CD4-positive, alpha-beta T cell (primary cell): ENCODE measurements around the gene HBB. TPM values are rescaled to one million over a fixed set of nuclear protein-coding genes. Genes with fewer than 3 reads are reported as not detected.

ENCODE experiments used
- ATAC-seq: fragments of 200-7000 bp; cut with Tn5 transposase; one replicate; pipeline ENCODE4 v1.10.0; 2022; ENCODE audit warnings: mild to moderate bottlenecking; ENCODE audit not compliant: poor library complexity
- CTCF ChIA-PET: fragments of 350-600 bp; sonication (Branson Sonifier 250); formaldehyde crosslinking; loops from one replicate; lab custom pipeline; 2021; ENCODE audit warnings: antibody characterized with exemption, inconsistent platforms; lab: Charles Lee
- POLR2A ChIA-PET: fragments of 350-600 bp; sonication (Branson Sonifier 250); formaldehyde crosslinking; loops from one replicate; lab custom pipeline; 2021; ENCODE audit warnings: antibody characterized with exemption, inconsistent platforms; lab: Charles Lee
- DNase-seq, 14 experiments: peaks; one replicate each; pipeline ENCODE4 v3.0.0-alpha.2; 2013 to 2020; ENCODE audit warnings: mixed read lengths in 2 of 14
- H3K27ac ChIP-seq, 2 donors: one replicate each; pipeline versions ENCODE4 v1.5.1 to v1.7.0; 2013; ENCODE audit warnings: low read length in 2 of 2, low read depth in 1 of 2, mild to moderate bottlenecking in 1 of 2
- H3K27me3 ChIP-seq, 2 experiments: 1 replicate in 1 of 2; 2 replicates in 1 of 2; pipeline versions ENCODE4 v1.6.1 to v1.7.0; 2013; ENCODE audit warnings: low read length in 2 of 2, control low read depth in 1 of 2, mild to moderate bottlenecking in 1 of 2, moderate library complexity in 1 of 2; ENCODE audit not compliant: insufficient read depth in 2 of 2, control insufficient read depth in 1 of 2
- H3K36me3 ChIP-seq: one replicate; pipeline ENCODE4 v1.6.1; 2013; ENCODE audit warnings: low read length, control low read depth; ENCODE audit not compliant: insufficient read depth
- H3K4me1 ChIP-seq: one replicate; pipeline ENCODE4 v1.6.1; 2013; ENCODE audit warnings: low read length, control low read depth; ENCODE audit not compliant: insufficient read depth
- H3K4me3 ChIP-seq: one replicate; pipeline ENCODE4 v1.5.1; 2013; ENCODE audit warnings: mild to moderate bottlenecking, low read length, moderate library complexity
- H3K9me3 ChIP-seq, 2 experiments: 1 replicate in 1 of 2; 2 replicates in 1 of 2; pipeline versions ENCODE4 v1.6.1 to v1.7.0; 2013; ENCODE audit warnings: low read length in 2 of 2, mild to moderate bottlenecking in 2 of 2, control low read depth in 1 of 2, moderate library complexity in 1 of 2; ENCODE audit not compliant: control insufficient read depth in 1 of 2, insufficient read depth in 1 of 2
- H3K27ac Mint-ChIP-seq: one replicate; pipeline ENCODE4 v1.8.0; 2020; ENCODE audit warnings: mixed read lengths
- H3K27me3 Mint-ChIP-seq: one replicate; pipeline ENCODE4 v1.8.0; 2021; ENCODE audit warnings: mixed read lengths
- H3K36me3 Mint-ChIP-seq: one replicate; pipeline ENCODE4 v1.8.0; 2021; ENCODE audit warnings: low read depth, mixed read lengths
- H3K4me1 Mint-ChIP-seq: one replicate; pipeline ENCODE4 v1.8.0; 2021; ENCODE audit warnings: low read depth, mixed read lengths
- H3K4me3 Mint-ChIP-seq: one replicate; pipeline ENCODE4 v1.8.0; 2020; ENCODE audit warnings: mild to moderate bottlenecking, mixed read lengths
- H3K9me3 Mint-ChIP-seq: one replicate; pipeline ENCODE4 v1.8.0; 2020; ENCODE audit warnings: mixed read lengths
- intact Hi-C, 2 experiments: fragments of 100-400 bp; cut with DNase I in 1 of 2; cut with micrococcal nuclease in 1 of 2; formaldehyde crosslinking; loops; one replicate each; pipeline versions ENCODE4 v1.15.1 to v1.9.0; 2023 to 2025; cut with DNase I, micrococcal nuclease
- total RNA-seq, 174 experiments: library from RNA in 2 of 174; stranded (reverse) in 2 of 174; gene quantifications; one replicate each; pipeline ENCODE4 v1.2.3 and lab custom pipeline; 2021 to 2026
- TF ChIP-seq, protein P1 (sequence below): fragments of 200-600 bp; IDR thresholded peaks from one replicate; pipeline ENCODE4 v1.8.0; 2022; ENCODE audit warnings: antibody characterized with exemption, mild to moderate bottlenecking

The HBB gene
- total RNA-seq, 2 experiments from 2014 or later: 0.45 TPM; not detected in 1

DNA sequence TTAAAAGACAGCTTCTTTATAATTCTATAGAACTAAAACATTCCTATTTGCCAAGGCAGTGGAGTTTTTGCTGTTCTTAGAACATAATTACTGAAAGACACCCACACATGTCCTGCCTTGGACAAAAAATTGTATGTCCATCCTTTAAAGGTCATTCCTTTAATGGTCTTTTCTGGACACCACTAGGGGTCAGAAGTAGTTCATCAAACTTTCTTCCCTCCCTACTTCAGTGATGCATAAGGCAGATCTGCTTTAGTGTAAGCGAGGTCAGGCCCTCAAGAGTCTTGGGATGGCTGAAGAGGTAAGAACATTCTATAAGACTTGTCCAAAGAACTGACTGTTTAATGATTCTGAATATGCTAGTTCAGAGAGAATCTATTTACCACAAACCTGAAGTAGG is 22.1 kb downstream of the HBB start:
- peaks cover 21% of the 10 kb centered on the region for H3K27me3 Mint-ChIP-seq
- Histone ChIP-seq H3K4me1 (no peaks in the 10 kb centered on the region), H3K9me3 (no peaks in the 10 kb centered on the region), H3K4me3 (no peak overlapping the region), H3K27ac (no peak overlapping the region), H3K27me3 (no peaks in the 10 kb centered on the region), H3K36me3 (no peaks in the 10 kb centered on the region)
- ATAC-seq (no peak), DNase-seq (no peak)
- ChIA-PET POLR2A (no interaction called here), CTCF (no interaction called here)
- H3K9me3 Mint-ChIP-seq: no peaks in the 10 kb centered on the region
- H3K36me3 Mint-ChIP-seq: no peaks in the 10 kb centered on the region
- H3K4me3 Mint-ChIP-seq: no peak overlapping the region
- TF ChIP-seq, protein P1, sequence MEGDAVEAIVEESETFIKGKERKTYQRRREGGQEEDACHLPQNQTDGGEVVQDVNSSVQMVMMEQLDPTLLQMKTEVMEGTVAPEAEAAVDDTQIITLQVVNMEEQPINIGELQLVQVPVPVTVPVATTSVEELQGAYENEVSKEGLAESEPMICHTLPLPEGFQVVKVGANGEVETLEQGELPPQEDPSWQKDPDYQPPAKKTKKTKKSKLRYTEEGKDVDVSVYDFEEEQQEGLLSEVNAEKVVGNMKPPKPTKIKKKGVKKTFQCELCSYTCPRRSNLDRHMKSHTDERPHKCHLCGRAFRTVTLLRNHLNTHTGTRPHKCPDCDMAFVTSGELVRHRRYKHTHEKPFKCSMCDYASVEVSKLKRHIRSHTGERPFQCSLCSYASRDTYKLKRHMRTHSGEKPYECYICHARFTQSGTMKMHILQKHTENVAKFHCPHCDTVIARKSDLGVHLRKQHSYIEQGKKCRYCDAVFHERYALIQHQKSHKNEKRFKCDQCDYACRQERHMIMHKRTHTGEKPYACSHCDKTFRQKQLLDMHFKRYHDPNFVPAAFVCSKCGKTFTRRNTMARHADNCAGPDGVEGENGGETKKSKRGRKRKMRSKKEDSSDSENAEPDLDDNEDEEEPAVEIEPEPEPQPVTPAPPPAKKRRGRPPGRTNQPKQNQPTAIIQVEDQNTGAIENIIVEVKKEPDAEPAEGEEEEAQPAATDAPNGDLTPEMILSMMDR: no peak
- H3K27ac Mint-ChIP-seq: no peak overlapping the region
- no peaks in the 10 kb centered on the region for H3K4me1 Mint-ChIP-seq
- intact Hi-C loops: no loop called here

DNA sequence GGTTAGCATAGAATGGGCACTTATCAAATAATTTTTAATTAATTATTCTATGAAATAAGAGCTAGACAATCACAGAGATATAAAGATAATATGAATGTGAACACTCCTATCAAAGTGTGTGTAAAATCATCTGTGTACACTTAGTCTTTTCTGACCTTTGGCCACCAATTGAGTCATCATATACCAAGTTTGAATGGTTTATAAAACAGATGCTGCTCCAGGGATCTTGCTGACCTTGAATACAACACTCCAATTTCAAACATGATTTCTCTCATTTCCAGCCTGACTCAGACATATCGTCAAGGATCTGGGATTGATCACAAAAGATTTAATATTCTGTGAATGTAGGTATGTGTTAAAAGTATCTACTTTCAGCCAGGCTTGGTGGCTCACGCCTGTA is 23.5 kb downstream of the HBB start:
- Histone ChIP-seq H3K27ac (no peak overlapping the region), H3K4me1 (no peaks in the 10 kb centered on the region), H3K9me3 (no peaks in the 10 kb centered on the region), H3K4me3 (no peak overlapping the region), H3K27me3 (no peaks in the 10 kb centered on the region), H3K36me3 (no peaks in the 10 kb centered on the region)
- DNase-seq (no peak), ATAC-seq (no peak)
- intact Hi-C loops: no loop called here
- Mint-ChIP-seq H3K9me3 (no peaks in the 10 kb centered on the region), H3K4me3 (no peak overlapping the region), H3K36me3 (no peaks in the 10 kb centered on the region), H3K27ac (no peak overlapping the region), H3K27me3 (peaks cover 24% of the 10 kb centered on the region), H3K4me1 (no peaks in the 10 kb centered on the region)
- ChIA-PET POLR2A (no interaction called here), CTCF (no interaction called here)
- TF ChIP-seq, protein P1: no peak

GRCh38 chr11:5200582-5200981 is 26.3 kb downstream of the HBB start, which contains the start of gene OR51V1:
Gene OR51V1 (minus strand): TSS chr11:5200682. CDS start chr11:5200682, 0 bp downstream.
- POLR2A ChIA-PET: no interaction called here
- intact Hi-C loops: no loop called here
- CTCF ChIA-PET: no interaction called here

More at GRCh38 chr11:5200582-5200981, 26.3 kb downstream of the HBB start, which contains the start of gene OR51V1:
- Histone ChIP-seq H3K4me1 (no peaks in the 10 kb centered on the region), H3K36me3 (no peaks in the 10 kb centered on the region), H3K27ac (no peak within 1 kb of the TSS), H3K27me3 (no peaks in the 10 kb centered on the region), H3K9me3 (no peaks in the 10 kb centered on the region), H3K4me3 (no peak within 1 kb of the TSS)
- no peaks in the 10 kb centered on the region for H3K4me1 Mint-ChIP-seq
- TF ChIP-seq, protein P1: no peak
- no peaks in the 10 kb centered on the region for H3K36me3 Mint-ChIP-seq
- no peak within 1 kb of the TSS for H3K4me3 Mint-ChIP-seq
- ATAC-seq: no peak
- H3K9me3 Mint-ChIP-seq: no peaks in the 10 kb centered on the region
- peaks cover 8% of the 10 kb centered on the region for H3K27me3 Mint-ChIP-seq
- no peak for DNase-seq
- H3K27ac Mint-ChIP-seq: no peak within 1 kb of the TSS
